NOMO-1 treated with DMSO at 0.1 percent for 48 hours (cell line): ENCODE results near the gene NFYB.
"Not testable (repeated sequence)": the region's sequence is repeated elsewhere in the genome, so short reads cannot be mapped to it uniquely, and the experiment has no call there.

Experiments
- DNase-seq: peaks from one replicate; lab custom pipeline; 2025; ENCODE audit not compliant: unreplicated experiment; lab: John Stamatoyannopoulos, UW

Gene NFYB

GRCh38 chr12:104137902-104138796, at the start of gene NFYB:
Gene NFYB (minus strand): TSS chr12:104138210. CDS start chr12:104135453, 2,757 bp downstream.
- peak; percentile 98 for DNase-seq

DNA sequence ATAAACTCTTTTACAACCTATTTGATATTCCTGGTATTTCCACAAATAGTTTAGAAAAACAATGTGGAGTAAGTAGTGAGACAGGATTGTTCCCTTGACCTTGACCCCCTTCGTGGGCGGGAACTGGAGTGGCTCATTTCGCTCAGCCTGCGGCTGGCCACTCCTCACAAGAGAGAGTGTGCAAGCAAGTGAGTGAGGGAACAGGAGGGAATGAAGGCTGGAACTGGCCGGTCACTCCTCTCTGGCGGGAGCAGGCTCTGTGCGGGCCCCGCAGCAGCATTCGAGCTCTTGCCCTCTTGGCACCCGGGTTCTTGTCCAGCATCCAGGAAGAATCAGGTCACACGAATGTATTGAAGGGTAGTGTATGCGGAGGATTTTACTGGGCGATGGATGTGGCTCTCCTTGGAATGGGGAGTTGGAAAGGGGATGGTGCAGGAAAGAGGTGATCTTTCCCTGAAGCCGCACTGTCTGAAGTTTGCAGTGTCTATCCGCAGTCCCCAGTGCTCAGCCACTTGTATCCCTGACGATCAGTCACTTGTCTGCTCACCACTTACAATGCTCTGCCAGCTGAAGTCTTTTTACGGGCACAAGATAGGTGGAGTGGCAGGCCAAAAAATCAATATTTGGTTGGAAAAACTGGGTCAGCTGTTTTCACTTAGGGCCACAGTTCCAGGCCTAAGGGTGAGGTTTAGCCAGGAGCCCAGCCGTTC, 49.6 kb upstream of the NFYB start:
- no peak for DNase-seq

- DNase-seq, result no peak
Measured at GRCh38 chr12:104183443-104183842, 45.4 kb upstream of the NFYB start.

- DNase-seq, result no peak
Measured at GRCh38 chr12:104182621-104183378, 44.8 kb upstream of the NFYB start.

GRCh38 chr12:104182144-104182543, 44.1 kb upstream of the NFYB start:
- no peak for DNase-seq

DNA sequence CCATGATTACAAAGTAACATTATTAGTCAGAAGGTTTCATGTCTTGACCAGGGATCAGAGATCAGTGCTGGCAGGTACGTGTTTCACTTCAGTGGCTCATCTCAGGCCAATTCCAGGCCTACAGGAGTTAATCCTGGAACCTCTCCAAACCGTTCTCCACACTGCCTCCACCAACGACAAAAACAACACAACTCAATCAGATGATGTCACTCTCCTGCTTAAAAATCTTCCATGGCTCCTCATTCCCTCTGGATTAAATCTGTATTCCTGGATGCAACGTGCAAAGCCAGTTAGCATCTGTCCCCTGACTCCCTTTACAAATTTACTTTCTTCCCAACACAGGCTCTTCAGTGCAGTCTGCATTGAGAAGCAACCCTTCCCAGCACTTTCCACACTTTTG, 43.3 kb upstream of the NFYB start:
- DNase-seq, result no peak

DNA sequence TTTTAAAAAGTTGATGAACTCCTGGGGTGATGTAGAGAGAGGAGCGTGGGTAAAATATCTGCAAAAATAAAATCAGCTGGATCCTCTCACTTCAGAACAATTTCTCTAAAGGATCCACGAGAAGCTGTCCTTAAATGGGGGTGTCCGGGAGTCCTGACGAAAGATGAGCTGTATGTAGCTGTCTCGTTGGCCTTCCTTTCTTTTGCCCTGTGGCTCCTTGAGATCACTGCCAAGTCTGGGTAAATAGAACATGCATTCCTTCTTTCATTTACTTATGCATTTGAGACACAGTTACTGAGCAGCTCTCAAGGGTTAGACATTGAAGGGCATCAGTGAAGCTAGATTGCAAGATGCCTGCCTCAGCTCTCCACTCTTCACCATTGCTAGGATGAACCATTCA, 42.4 kb upstream of the NFYB start:
- no peak for DNase-seq

DNA sequence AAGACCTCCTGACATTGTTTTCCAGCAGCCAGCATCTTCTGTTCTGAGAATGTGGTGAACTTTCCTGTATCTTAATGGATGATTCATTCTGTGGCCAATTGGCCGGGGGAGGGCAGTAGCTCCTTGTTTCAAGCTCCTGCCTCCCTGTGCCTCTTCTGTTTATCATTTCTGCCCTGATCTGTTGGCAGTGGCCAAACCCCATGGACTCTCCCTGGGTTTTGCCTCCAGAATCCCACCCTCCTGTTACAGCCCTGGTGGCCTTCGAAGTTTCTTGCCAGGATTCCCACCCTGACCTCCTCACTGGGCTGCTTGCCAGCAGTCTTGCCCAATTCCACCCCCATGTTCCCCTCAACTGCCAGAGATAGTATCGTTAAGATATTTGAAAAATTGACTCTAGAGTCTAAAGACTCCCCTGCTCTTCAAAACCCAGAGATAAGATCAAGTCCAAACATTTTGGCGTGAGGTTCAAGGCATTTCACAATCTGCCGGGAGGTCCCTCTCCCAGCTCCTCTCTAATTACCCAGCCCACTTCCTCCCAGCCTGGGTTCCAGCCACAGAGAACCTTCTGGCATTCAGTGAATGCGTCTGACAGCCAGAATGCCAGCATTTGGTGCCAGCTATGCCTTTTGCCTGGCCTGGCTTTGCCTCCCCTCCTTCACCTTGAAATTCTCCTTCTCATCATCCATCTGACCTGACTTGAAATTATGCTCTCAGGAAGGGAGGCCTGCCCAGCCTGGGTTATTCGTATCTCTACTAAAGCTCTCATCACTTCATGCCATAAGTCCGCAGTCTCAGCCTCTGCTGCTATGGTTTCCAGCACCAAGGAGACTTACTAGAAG, 39.9 kb upstream of the NFYB start:
- DNase-seq, result peak; percentile 89

- DNase-seq, result no peak
Measured at GRCh38 chr12:104177336-104177662, 39.3 kb upstream of the NFYB start.

DNA sequence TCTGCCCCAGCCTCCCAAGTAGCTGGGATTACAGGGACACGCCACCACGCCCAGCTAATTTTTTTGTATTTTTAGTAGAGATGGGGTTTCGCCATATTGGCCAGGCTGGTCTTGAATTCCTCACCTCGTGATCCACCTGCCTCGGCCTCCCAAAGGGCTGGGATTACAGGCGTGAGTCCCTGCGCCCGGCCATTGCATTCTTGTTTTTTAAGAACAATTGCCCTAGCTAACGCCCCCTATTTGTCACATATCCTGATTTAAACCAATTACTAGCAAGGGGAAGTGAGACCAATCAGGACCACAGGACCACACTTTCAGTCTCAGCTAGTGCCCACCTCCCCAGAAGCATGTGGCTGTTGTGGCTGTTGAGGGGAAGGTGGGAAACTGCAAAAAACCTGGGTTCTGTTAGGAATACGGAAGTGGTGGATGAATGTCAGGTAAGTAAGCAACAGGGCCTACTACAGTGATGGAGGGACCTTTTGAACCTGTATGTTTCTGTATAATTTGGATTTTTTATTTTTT, 37.8 kb upstream of the NFYB start:
- DNase-seq, result peak; percentile 44

DNA sequence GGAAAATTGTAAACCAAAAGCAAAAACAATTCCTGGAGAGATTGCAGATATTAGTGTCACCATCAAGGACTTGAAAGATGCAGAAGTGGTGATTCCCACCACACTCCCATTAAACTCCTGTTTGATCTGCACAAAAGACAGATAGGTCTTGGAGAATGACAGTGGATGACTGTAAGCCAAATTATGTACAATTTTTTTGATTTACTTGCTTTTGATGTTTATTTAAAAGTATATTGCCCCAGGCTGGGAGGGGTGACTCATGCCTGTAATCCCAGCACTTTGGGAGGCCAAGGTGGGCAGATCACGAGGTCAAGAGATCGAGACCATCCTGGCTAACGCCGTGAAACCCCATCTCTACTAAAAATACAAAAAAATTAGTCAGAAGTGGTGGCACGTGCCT, 35.8 kb upstream of the NFYB start:
- not testable (repeated sequence) for DNase-seq

DNA sequence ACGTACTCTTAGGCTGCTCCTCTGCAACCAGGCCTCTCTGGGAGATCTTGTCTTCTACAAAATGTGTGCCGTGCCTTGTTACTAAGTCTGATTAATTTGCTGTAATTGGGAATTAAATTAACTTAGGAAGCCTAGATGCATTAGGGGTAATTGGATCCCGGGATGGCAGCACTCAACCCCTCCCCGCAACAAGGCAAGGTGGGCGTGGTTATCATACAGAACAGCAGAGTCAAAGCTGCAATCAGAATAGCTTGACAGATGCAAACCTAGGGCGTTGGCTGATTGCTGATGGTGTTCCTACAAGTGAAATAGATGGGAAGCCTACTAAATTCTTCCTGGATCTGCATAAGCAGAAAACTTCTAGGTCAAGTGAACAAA, 34.5 kb upstream of the NFYB start:
- no peak for DNase-seq

DNA sequence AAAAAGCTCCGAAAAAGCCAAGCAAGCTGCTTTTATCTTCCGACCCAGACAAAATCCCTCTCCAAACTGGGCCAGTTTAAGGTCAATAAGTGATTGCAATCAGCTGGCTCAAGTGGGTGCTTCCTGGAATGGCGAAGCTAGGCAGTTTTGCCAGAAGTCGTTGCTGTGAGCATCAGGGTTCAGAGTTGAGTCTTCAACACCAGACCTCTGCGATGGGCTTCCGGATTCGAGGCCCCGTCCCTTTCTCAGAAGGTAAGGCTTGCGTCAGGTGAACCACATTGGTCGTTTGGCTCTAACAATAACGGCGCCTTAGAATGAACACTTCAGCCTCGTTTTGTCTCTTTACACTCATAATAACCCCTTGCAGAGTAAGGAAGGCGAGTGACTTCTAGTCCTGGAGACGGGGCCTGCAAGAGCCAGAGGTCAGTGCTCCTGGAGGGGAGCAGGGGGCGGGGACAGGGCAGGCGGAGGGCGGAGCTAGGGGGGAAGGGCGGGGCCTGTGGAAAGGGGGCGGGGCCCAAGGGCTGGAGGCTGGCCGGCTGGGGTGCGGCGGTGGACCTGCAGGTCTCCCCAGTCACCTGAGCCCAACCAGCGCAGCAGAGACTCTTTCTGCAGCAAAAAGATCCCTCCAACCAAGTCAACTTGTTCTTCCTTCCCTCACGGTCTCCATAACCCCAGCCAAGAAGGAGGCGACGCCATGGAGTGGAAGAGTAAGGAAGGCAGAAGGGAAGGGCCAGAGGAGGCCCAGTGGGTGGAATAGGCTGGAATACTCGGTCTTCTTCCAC, 34.0 kb upstream of the NFYB start:
- no peak for DNase-seq

GRCh38 chr12:104168596-104168995, 30.6 kb upstream of the NFYB start:
- DNase-seq, result no peak

- no peak for DNase-seq
Measured at GRCh38 chr12:104167519-104168458, 29.8 kb upstream of the NFYB start.

- DNase-seq, result no peak
Measured at GRCh38 chr12:104166465-104166864, 28.5 kb upstream of the NFYB start.

- no peak for DNase-seq
Measured at GRCh38 chr12:104165801-104166200, 27.8 kb upstream of the NFYB start.

DNA sequence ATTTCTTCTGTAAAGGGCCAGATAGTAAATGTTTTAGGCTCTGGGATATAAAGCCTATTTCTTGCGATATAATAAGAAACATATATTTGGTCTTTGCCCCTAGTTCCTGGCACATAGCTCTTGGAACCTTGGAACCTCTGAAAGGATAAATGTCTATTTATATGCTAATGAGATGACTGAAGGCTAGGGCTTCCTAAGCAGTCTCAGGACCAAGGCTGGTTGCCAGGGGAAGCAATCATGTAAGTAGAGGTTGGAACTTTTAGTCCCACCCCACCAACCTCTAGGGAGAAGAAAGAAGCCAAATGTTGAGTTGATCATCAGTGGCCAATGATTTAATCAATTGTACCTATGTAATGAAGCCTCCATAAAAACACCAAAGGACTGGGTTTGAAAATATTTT, 26.6 kb upstream of the NFYB start:
- DNase-seq, result no peak

DNA sequence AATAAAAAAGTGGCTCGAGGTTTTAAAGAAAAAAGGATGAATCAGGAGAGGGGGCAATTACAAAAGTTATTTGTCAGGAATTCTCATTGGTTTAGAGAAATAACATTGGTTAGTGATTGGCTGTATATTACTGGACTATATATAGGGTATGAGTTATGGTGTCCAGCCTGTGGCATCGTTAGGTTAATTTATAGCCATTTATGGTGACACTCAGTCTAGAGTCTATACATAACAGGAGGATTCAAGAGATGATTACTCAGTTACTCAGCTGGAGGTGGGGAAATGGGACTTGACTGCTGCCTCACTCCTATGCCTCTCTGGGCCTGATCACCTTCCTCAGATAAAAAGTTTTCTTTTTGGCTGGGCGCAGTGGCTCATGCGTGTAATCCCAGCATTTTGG, 25.6 kb upstream of the NFYB start:
- no peak for DNase-seq
